Activated B cell treated with CpG ODN at 0.5 μM for 24 hours (primary cell): ENCODE results near the gene C1orf105. TPM values are rescaled to one million over a fixed set of nuclear protein-coding genes. Genes with fewer than 3 reads are reported as not detected.

Experiments used
- ATAC-seq: fragments of 200-7000 bp; cut with Tn5 transposase; one replicate; pipeline ENCODE4 v1.10.0; 2021; ENCODE audit warnings: low read depth, mild to moderate bottlenecking, moderate library complexity
- CTCF ChIA-PET: fragments of 350-600 bp; sonication (Branson Sonifier 250); formaldehyde crosslinking; loops from one replicate; lab custom pipeline; 2021; ENCODE audit warnings: antibody characterized with exemption; lab: Charles Lee
- POLR2A ChIA-PET: fragments of 350-600 bp; sonication (Branson Sonifier 250); formaldehyde crosslinking; loops from one replicate; lab custom pipeline; 2021; ENCODE audit warnings: antibody characterized with exemption; lab: Charles Lee
- DNase-seq: peaks from one replicate; pipeline ENCODE4 v3.0.0; 2022
- H3K27ac Mint-ChIP-seq: one replicate; pipeline ENCODE4 v1.8.0; 2020; ENCODE audit warnings: mixed read lengths
- H3K27me3 Mint-ChIP-seq: one replicate; pipeline ENCODE4 v1.8.0; 2021; ENCODE audit warnings: mixed read lengths
- H3K36me3 Mint-ChIP-seq: one replicate; pipeline ENCODE4 v1.8.0; 2021; ENCODE audit warnings: low read depth, mixed read lengths
- H3K4me1 Mint-ChIP-seq: one replicate; pipeline ENCODE4 v1.8.0; 2021; ENCODE audit warnings: mixed read lengths
- H3K4me3 Mint-ChIP-seq: one replicate; pipeline ENCODE4 v1.8.0; 2020; ENCODE audit warnings: mild to moderate bottlenecking, mixed read lengths
- H3K9me3 Mint-ChIP-seq: one replicate; pipeline ENCODE4 v1.8.0; 2020; ENCODE audit warnings: mixed read lengths
- intact Hi-C: fragments of 100-400 bp; cut with micrococcal nuclease; formaldehyde crosslinking; loops from one replicate; pipeline ENCODE4 v1.15.1; 2024
- total RNA-seq: library from RNA; stranded (reverse); gene quantifications from 2 replicates; pipeline ENCODE4 v1.2.3, GENCODE V29; 2022
- TF ChIP-seq, protein P1 (sequence below): fragments of 200-600 bp; IDR thresholded peaks from one replicate; pipeline ENCODE4 v1.8.0; 2022; ENCODE audit warnings: antibody characterized with exemption, mild to moderate bottlenecking

C1orf105 gene
- total RNA-seq, 1 donor from 2014 or later = not detected

- ATAC-seq (no peak), DNase-seq (no peak)
- Mint-ChIP-seq H3K9me3 (no peaks in the 10 kb centered on the region), H3K36me3 (no peaks in the 10 kb centered on the region), H3K27ac (no peak overlapping the region), H3K4me3 (no peak overlapping the region), H3K4me1 (no peaks in the 10 kb centered on the region), H3K27me3 (peaks cover 2% of the 10 kb centered on the region)
- TF ChIP-seq, protein P1, sequence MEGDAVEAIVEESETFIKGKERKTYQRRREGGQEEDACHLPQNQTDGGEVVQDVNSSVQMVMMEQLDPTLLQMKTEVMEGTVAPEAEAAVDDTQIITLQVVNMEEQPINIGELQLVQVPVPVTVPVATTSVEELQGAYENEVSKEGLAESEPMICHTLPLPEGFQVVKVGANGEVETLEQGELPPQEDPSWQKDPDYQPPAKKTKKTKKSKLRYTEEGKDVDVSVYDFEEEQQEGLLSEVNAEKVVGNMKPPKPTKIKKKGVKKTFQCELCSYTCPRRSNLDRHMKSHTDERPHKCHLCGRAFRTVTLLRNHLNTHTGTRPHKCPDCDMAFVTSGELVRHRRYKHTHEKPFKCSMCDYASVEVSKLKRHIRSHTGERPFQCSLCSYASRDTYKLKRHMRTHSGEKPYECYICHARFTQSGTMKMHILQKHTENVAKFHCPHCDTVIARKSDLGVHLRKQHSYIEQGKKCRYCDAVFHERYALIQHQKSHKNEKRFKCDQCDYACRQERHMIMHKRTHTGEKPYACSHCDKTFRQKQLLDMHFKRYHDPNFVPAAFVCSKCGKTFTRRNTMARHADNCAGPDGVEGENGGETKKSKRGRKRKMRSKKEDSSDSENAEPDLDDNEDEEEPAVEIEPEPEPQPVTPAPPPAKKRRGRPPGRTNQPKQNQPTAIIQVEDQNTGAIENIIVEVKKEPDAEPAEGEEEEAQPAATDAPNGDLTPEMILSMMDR = no peak
- ChIA-PET POLR2A (no interaction called here), CTCF (no interaction called here)
- intact Hi-C loops = no loop called here
Measured at GRCh38 chr1:172497230-172497629, 76.7 kb downstream of the C1orf105 start.

- no peaks in the 10 kb centered on the region for H3K9me3 Mint-ChIP-seq
- TF ChIP-seq, protein P1 = no peak
- H3K4me1 Mint-ChIP-seq = no peaks in the 10 kb centered on the region
Measured at GRCh38 chr1:172498857-172499256, 78.4 kb downstream of the C1orf105 start.

DNA sequence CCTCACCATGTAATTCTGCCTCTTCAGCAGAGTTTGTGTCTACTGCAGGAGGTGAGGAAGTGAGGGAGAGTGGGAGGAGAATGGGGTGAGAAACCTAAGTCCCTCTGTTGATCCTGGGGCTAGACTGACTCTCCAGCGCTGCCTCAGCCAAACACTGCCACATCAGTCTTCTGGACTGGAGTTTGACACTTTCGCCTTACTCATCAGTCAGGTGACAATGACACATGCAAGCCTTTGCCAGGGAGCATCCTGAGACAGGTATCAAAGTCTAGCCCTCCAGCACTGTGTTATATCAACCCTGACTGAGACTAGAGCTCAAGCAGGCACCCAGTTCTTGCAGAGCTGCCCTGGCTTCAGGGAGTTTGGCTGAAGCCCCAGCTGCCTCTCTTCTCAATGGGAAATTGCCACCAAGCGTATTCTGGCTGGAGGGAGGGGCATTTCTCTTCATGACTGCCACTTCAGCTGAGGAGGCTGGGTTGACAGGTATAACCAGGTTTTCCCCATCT is 79.2 kb downstream of the C1orf105 start:
- intact Hi-C loops = no loop called here
- POLR2A ChIA-PET = no interaction called here
- no peak overlapping the region for H3K4me3 Mint-ChIP-seq
- CTCF ChIA-PET = no interaction called here
- ATAC-seq = no peak
- no peaks in the 10 kb centered on the region for H3K36me3 Mint-ChIP-seq
- H3K27ac Mint-ChIP-seq = no peak overlapping the region
- no peaks in the 10 kb centered on the region for H3K9me3 Mint-ChIP-seq
- peaks cover 7% of the 10 kb centered on the region for H3K27me3 Mint-ChIP-seq
- TF ChIP-seq, protein P1 = no peak
- H3K4me1 Mint-ChIP-seq = no peaks in the 10 kb centered on the region
- DNase-seq = no peak

More at GRCh38 chr1:172498857-172499256, 78.4 kb downstream of the C1orf105 start:
- peaks cover 7% of the 10 kb centered on the region for H3K27me3 Mint-ChIP-seq
- CTCF ChIA-PET = interaction anchor here (0.9 kb wide), 1 partner anchor 56 kb away, joined by 3 read pairs; the partner anchor contains the start of gene PIGC
- POLR2A ChIA-PET = no interaction called here
- DNase-seq (no peak), ATAC-seq (no peak)
- intact Hi-C loops = no loop called here
- no peak overlapping the region for H3K4me3 Mint-ChIP-seq
- H3K27ac Mint-ChIP-seq = no peak overlapping the region
- no peaks in the 10 kb centered on the region for H3K36me3 Mint-ChIP-seq

GRCh38 chr1:172500207-172500606 is 79.7 kb downstream of the C1orf105 start:
- H3K4me1 Mint-ChIP-seq = no peaks in the 10 kb centered on the region
- H3K9me3 Mint-ChIP-seq = no peaks in the 10 kb centered on the region
- TF ChIP-seq, protein P1 = no peak
- H3K27ac Mint-ChIP-seq = no peak overlapping the region
- H3K4me3 Mint-ChIP-seq = no peak overlapping the region
- no peak for DNase-seq
- POLR2A ChIA-PET = no interaction called here
- intact Hi-C loops = no loop called here
- CTCF ChIA-PET = no interaction called here
- ATAC-seq = no peak
- H3K36me3 Mint-ChIP-seq = no peaks in the 10 kb centered on the region
- peaks cover 7% of the 10 kb centered on the region for H3K27me3 Mint-ChIP-seq

DNA sequence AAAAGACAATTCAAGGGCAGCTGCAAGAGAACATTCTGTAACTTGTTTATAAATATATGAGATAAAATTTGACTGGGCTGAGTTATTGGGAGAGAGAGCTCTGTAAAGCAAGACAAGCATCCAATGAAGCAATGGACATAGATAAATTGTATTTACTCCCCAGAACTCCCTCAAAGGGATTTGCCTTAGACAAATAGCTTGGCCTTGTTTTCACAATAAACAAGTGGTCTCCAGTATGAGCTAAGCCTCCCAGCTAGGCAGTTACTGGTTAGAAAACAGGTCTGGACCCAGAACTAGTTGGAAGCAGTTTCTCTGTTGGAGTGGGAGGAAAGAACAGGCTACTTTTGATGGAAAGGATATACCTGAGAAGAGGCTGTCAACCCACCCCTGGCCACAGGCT is 87.3 kb downstream of the C1orf105 start:
- ATAC-seq (no peak), DNase-seq (no peak)
- H3K36me3 Mint-ChIP-seq = no peaks in the 10 kb centered on the region
- ChIA-PET CTCF (no interaction called here), POLR2A (no interaction called here)
- H3K4me3 Mint-ChIP-seq = no peak overlapping the region
- peaks cover 8% of the 10 kb centered on the region for H3K27me3 Mint-ChIP-seq
- intact Hi-C loops = no loop called here
- TF ChIP-seq, protein P1 = no peak
- no peaks in the 10 kb centered on the region for H3K9me3 Mint-ChIP-seq
- H3K4me1 Mint-ChIP-seq = no peaks in the 10 kb centered on the region
- no peak overlapping the region for H3K27ac Mint-ChIP-seq
